GM06990 (cell line): ENCODE measurements around the gene VPS18.
A peak's percentile ranks its signal among the peaks of the same experiment; 100 is the strongest.

ENCODE experiments used
- DNase-seq: peaks from one replicate; pipeline ENCODE4 v3.0.0-alpha.2; 2011; ENCODE audit not compliant: insufficient read length; ENCODE audit errors: extremely low read depth
- H3K27me3 ChIP-seq: replicated peaks from 2 replicates; pipeline ENCODE4 v1.6.0; 2011; ENCODE audit warnings: low read length; ENCODE audit not compliant: control insufficient read depth, insufficient read depth
- H3K36me3 ChIP-seq: 2 replicates; pipeline ENCODE4 v1.5.1; 2011; ENCODE audit warnings: low read length; ENCODE audit not compliant: control insufficient read depth, insufficient read depth
- H3K4me3 ChIP-seq: replicated peaks from 2 replicates; pipeline ENCODE4 v1.5.1; 2011; ENCODE audit warnings: low read depth, mild to moderate bottlenecking, control low read depth, low read length
- TF ChIP-seq, protein P1 (sequence below): IDR thresholded peaks from 2 replicates; pipeline ENCODE4 v1.5.1; 2011; ENCODE audit warnings: low read length, control low read depth, mild to moderate bottlenecking, inconsistent platforms; ENCODE audit not compliant: insufficient read depth, poor library complexity, severe bottlenecking

The VPS18 gene

DNA sequence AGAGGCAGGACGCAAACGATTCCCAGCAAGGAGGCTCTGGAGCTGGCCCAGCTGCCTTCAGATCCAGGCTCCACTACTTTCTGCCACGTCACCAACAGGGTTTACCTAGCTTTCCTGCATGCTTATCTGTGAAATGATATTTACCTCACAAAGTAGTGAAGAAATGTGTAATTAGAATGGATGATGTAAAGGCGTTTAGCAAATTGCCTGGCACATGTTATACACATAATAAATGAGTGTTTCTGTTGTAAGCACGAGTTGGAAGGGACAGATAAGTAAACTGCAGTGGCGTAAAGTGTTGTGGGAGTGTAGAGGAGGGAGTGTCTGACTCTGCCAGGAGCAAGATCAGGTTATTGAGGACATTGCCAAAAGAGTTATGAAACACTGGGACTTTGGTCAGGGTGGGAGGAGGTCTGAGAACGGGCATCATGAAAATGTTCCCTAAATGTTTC lies 55.5 kb downstream of the VPS18 start:
- TF ChIP-seq, protein P1, sequence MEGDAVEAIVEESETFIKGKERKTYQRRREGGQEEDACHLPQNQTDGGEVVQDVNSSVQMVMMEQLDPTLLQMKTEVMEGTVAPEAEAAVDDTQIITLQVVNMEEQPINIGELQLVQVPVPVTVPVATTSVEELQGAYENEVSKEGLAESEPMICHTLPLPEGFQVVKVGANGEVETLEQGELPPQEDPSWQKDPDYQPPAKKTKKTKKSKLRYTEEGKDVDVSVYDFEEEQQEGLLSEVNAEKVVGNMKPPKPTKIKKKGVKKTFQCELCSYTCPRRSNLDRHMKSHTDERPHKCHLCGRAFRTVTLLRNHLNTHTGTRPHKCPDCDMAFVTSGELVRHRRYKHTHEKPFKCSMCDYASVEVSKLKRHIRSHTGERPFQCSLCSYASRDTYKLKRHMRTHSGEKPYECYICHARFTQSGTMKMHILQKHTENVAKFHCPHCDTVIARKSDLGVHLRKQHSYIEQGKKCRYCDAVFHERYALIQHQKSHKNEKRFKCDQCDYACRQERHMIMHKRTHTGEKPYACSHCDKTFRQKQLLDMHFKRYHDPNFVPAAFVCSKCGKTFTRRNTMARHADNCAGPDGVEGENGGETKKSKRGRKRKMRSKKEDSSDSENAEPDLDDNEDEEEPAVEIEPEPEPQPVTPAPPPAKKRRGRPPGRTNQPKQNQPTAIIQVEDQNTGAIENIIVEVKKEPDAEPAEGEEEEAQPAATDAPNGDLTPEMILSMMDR, result no peak
- no peak for DNase-seq
- H3K36me3 ChIP-seq, result no peaks in the 10 kb centered on the region
- H3K27me3 ChIP-seq, result no peaks in the 10 kb centered on the region
- no peak overlapping the region for H3K4me3 ChIP-seq

DNA sequence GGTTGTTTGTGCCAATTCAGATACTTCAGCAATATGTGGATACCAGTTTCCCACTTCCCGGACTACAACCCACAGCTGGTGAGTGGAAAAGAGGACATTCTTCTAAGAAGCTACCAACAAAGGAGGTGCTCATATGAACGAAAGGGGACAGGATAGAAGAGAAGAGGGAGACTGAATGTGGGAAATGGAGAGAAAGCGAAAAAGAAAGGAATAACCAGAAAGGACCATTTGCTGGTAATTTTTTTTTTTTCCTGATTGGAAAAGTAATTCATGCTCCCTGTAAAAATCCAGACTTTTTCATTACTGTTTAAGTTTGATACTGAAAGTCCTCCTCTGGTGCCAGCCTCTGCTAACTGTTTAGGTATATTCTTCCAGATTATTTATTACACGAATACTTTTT lies 57.5 kb downstream of the VPS18 start:
- no peaks in the 10 kb centered on the region for H3K27me3 ChIP-seq
- DNase-seq, result no peak
- H3K36me3 ChIP-seq, result no peaks in the 10 kb centered on the region; the same call in 1 of the 2 replicates
- TF ChIP-seq, protein P1, result no peak
- H3K4me3 ChIP-seq, result no peak overlapping the region

DNA sequence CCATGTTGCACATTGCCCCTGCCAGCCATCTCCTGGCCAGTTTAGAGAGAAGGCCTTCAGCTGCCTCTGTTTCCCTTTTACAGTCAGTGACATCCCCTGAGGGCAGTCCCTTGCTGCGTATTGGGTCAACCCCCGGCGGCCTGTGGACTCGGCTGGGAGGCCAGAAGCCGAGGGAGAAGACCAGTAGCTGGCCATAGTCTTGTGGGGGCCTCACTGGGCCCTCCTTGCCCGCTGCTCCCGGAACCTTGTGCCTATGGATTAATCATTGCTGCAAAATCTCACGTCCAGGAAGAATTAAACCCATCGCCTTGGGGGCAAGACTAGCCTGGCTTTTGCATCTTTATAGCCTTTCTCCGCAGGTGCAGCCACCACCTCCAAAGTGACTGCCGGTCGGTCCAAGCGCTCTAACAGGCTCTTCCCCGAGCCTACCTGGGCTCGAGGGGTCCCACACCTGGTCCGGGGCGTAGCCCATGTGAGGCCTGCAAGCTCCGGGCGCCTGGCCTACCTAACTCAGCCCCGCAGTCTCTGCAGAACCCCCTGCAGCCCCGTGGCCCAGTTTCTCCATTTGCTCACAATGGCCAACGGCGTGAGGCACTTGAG lies 58.2 kb downstream of the VPS18 start:
- Histone ChIP-seq H3K27me3 (no peaks in the 10 kb centered on the region), H3K36me3 (no peaks in the 10 kb centered on the region; the same call in 1 of the 2 replicates), H3K4me3 (peak overlapping the region; percentile 76)
- no peak for DNase-seq
- TF ChIP-seq, protein P1, result no peak

DNA sequence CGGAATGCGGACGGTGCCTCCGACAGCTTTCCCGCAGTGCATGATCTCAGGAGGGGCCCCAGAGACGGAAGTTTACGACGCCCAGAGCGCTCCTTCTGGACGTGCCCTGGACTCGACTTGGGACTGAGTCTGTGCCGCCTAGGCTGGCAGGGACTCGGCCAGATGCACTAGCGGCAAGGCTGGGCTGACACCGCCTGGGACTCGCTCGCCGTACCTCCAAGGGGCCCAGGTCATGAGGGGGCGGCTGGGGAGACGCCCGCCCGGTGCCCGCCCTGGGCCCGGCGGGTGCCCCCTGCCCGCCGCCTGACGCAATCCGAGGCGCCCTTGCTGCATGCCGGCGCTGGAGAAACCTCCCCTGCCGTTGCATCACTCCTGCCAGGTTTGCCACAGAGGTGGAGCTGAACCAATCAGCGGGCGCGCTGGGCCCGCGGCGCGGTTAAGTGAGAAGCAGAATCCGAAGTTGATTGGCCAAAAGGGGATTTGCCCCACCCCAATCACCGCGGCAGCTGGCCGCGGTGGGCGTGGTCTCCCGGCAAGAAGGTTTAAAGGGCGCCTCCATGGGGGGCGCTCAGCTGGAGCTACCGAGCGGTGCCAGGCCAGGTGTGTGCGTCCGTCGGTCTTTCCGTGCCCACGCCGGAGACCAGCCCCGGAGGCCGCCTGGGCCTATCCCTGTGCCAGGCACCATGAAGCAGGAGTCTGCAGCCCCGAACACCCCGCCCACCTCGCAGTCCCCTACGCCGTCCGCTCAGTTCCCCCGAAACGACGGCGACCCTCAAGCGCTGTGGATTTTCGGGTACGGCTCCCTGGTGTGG lies 58.9 kb downstream of the VPS18 start, which contains the start of gene CHAC1:
Gene CHAC1 (plus strand): TSS at position 571 of the 812 bp plus-strand sequence. CDS start 113 bp downstream, at position 684.
- DNase-seq, result peak; percentile 97
- TF ChIP-seq, protein P1, result no peak
- Histone ChIP-seq H3K36me3 (no peaks in the 10 kb centered on the region; the same call in 1 of the 2 replicates), H3K4me3 (peak within 1 kb of the TSS; percentile 76), H3K27me3 (no peaks in the 10 kb centered on the region)
